ENCODE measurements around the gene NCR3LG1.

The NCR3LG1 gene

DNA sequence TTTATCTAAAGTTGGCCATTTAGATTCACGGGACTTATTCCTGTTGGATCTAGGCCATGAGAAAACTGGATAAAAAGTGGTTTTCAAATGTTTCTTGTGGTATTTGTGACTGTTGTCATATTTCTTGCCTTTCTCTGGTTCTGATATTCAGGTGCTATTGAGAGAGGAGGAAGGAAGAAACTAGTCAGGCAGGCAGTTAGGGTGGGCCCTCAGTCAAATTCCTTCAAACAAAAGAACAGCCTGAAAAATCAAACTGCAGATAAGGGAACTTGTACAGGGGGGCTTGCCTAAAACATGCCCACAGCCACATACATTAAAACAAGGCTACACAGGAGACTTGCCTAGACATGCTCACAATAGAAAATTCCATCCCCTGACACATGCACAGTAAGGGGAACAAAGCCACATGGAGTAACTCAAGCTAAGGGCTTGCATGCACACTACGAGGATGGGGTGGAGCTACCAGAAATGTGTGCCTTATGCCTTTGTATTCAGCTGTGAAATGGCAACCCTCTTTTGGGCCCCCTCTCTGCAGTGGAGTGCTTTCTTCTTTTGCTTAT lies 18.2 kb downstream of the NCR3LG1 start:
- H3K27ac ChIP-seq = no peak overlapping the region
- no peak for TF ChIP-seq ZFX (IDR thresholded peaks at IDR 0.05; ENCODE audit: borderline replicate concordance)
- TF ChIP-seq, protein P1, sequence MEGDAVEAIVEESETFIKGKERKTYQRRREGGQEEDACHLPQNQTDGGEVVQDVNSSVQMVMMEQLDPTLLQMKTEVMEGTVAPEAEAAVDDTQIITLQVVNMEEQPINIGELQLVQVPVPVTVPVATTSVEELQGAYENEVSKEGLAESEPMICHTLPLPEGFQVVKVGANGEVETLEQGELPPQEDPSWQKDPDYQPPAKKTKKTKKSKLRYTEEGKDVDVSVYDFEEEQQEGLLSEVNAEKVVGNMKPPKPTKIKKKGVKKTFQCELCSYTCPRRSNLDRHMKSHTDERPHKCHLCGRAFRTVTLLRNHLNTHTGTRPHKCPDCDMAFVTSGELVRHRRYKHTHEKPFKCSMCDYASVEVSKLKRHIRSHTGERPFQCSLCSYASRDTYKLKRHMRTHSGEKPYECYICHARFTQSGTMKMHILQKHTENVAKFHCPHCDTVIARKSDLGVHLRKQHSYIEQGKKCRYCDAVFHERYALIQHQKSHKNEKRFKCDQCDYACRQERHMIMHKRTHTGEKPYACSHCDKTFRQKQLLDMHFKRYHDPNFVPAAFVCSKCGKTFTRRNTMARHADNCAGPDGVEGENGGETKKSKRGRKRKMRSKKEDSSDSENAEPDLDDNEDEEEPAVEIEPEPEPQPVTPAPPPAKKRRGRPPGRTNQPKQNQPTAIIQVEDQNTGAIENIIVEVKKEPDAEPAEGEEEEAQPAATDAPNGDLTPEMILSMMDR (IDR thresholded peaks at IDR 0.05) = no peak

DNA sequence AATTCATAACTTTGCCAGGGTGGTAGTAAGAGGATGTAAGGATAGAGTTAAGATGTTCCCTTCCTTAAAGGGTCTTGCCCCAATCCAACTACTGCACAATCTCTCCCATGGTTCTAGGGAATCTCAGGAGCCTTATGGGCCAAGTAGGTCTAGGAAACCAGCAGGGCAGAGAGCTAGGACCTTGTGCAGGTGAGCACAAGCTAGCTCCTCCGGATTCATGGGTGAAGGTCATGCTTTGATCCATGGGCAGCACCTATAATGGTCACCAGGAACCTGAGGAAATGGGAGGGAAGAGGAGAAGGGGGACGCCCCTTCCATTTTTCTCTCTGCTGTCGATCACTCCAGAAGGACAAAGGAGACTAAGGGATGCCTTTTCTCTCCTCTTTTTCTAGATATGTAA lies 20.0 kb downstream of the NCR3LG1 start:
- TF ChIP-seq ZFX (IDR thresholded peaks at IDR 0.05; ENCODE audit: borderline replicate concordance) = no peak
- TF ChIP-seq, protein P1 (IDR thresholded peaks at IDR 0.05) = no peak
- H3K27ac ChIP-seq = no peak overlapping the region

DNA sequence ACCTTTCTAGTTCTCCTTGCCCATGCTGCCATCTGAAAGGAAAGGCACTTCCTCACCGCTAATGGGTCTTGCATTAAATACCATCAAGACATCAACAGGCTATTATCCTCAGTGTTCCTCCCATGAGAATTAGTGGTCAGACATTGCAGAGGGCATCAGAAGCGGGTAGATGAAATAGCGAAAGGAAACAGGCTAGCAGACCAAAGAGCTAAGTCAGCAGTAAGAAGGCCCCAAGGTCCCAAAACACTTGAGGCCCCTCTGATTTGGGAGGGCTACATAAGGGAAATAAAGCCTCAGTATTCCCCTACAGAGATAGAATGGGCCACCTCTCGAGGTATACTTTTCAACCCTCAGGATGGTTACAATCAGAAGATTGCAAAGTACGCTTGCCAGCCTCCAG lies 23.9 kb downstream of the NCR3LG1 start:
- H3K27ac ChIP-seq = no peak overlapping the region
- TF ChIP-seq, protein P1 (IDR thresholded peaks at IDR 0.05) = no peak
- no peak for TF ChIP-seq ZFX (IDR thresholded peaks at IDR 0.05; ENCODE audit: borderline replicate concordance)

DNA sequence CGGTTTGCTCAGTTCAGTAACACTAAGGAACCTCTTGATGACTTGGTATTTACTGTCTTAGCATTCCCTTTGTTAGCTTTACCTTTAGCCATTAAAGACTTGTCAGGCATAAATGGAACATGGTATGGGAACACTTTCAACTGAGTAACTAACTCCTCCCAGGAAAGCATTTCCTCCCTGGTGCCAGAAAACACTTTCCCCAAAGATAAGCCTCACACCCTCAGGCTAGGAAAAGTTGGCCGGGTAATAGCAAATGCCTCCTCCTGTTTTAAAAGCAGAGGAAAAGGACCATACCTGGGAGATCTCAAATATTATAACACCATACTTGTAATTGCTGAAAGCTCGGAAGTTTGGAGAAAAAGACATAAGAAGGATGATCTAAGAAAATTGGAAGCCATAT lies 24.9 kb downstream of the NCR3LG1 start:
- no peak for TF ChIP-seq ZFX (IDR thresholded peaks at IDR 0.05; ENCODE audit: borderline replicate concordance)
- no peak overlapping the region for H3K27ac ChIP-seq

DNA sequence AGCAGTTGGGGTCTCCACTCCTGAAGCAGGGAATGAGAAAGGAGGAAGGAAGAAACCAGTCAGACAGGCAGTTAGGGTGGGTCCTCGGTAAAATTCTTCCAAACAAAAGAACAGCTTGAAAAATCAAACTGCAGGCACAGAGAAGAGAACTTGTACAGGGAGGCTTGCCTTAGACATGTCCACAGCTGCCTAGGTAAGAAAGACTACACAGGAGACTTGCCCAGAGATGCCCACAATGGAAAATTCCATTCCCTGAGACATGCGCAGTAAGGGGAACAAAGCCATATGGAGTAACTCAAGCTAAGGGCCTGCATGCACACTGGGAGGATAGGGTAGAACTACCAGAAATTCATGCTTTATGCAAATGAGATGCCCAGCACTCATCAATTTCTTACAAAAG lies 27.1 kb downstream of the NCR3LG1 start:
- no peak overlapping the region for H3K27ac ChIP-seq
- TF ChIP-seq, protein P1 (IDR thresholded peaks at IDR 0.05) = no peak
- TF ChIP-seq ZFX (IDR thresholded peaks at IDR 0.05; ENCODE audit: borderline replicate concordance) = no peak

DNA sequence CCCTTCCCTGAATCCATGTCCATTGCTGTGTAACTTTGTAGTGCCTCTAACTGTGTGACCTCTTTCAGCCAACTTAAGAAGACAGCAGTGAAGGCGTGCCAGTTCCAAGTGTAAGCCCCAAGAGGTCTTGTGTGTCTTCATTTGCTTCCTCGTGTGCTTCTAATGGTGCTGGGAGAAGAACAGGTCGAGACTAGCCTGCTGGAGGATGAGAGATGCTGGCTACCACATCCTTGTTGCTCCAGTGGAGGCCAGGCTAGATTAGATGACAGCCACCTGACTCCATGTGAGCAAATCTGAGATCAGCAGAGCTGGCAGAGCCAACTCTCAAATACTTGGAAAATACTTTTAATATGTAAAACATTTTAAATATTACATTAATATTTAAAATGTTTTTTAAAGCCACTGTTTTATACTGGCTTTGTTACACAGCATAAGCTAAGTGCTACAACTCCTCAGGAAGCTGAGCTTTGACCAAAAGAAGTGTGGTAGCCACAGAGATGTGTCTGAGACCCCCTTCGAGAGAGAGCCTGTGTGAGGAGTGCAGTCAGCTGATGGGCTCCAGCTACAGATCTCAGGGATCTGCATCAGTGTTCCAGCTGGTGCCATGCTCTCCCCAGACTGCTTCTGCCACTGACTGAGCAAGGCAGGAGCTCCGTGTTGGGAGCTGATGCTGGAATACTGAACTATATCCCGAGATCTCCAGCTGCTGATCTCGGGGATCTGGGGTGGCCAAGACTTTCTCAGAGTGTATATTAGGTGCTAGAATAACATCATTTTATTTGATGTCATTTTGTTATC lies 28.0 kb downstream of the NCR3LG1 start:
- TF ChIP-seq, protein P1 (IDR thresholded peaks at IDR 0.05) = no peak
- TF ChIP-seq ZFX (IDR thresholded peaks at IDR 0.05; ENCODE audit: borderline replicate concordance) = no peak

DNA sequence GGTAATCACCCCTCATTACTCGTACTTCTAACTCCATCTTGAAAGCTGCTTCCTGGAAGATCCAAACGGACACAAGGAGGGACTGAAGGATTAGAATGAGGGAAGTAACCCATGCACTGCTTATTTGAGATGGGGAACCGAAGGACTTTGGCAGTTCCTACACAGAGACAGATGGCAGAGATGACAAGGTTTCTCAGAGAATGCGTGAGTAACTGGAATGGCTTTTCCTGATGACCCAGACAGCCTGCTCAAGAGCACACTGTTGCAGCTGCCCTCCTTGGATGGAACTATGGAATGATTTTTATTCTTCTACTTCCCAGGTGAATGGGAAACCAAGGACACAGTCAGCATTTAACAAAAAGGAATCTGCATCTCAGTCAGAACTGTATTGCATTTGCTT lies 29.6 kb downstream of the NCR3LG1 start:
- TF ChIP-seq, protein P1 (IDR thresholded peaks at IDR 0.05) = no peak
- TF ChIP-seq ZFX (IDR thresholded peaks at IDR 0.05; ENCODE audit: borderline replicate concordance) = no peak

More for the DNA sequence above, 28.0 kb downstream of the NCR3LG1 start:
- H3K27ac ChIP-seq = no peak overlapping the region

More for the DNA sequence above, 29.6 kb downstream of the NCR3LG1 start:
- H3K27ac ChIP-seq = no peak overlapping the region

Data from 22Rv1 (cell line).